Stimulated activated CD4-positive, alpha-beta T cell treated with anti-CD3 and anti-CD28 coated beads, TNF-alpha, amount 100 ng/mL, for 1 hour (primary cell): ENCODE results near the gene PPM1L.
"Not testable (repeated sequence)": the region's sequence is repeated elsewhere in the genome, so short reads cannot be mapped to it uniquely, and the experiment has no call there.

Experiments
- DNase-seq, 3 donors: peaks; one replicate each; pipeline ENCODE4 v3.0.0-alpha.2; 2020; ENCODE audit warnings: low read depth in 3 of 3, low spot score in 1 of 3

Gene PPM1L

DNA sequence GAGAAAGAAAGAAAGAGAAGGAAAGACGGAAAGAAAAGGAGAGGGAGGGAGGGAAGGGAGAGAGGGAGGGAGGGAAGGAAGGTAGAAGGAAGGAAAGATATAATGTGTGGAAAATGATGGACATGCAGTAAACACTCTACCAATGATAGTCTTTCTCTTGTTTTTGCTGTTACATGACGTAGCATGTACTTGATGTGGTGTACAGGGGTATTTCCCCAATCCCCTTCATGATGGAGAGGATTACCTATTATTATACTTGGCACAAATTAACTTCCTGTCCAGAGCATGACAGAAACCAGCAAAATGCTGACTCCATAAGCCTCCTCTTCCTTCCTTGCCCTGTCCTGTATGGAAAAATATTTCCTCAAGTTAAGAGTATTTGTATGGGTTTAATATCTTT, 224.7 kb downstream of the PPM1L start:
- DNase-seq: no peak

DNA sequence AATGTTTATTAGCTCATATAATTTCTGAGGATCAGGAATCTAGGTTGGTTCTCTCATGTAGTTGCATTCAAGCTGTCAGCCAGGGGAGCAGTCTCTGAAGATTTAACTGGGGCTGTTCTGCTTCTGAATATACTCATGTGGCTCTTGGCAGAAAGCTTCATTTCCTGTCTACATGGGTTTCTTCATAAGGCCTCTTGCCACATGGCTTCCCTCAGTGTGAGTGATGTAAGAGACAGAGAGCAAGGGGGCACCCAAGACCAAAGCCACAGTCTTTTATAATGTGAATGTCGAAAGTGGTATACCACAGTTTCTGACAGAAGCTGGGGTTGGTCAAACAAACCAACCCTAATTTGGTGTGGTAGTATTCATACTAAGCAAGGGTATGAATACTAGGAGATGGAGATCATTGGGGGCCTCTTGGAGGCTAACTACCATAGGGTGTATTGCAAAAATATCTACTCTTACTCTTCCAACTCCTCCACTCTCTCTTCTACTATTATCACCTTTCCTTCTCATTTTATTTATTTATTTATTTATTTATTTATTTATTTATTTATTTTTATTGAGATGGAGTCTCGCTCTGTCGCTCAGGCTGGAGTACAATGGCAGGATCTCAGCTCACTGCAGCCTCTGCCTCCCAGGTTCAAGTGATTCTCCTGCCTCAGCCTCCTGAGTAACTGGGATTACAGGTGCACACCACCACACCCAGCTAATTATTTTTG, 225.3 kb downstream of the PPM1L start:
- DNase-seq: no peak

DNA sequence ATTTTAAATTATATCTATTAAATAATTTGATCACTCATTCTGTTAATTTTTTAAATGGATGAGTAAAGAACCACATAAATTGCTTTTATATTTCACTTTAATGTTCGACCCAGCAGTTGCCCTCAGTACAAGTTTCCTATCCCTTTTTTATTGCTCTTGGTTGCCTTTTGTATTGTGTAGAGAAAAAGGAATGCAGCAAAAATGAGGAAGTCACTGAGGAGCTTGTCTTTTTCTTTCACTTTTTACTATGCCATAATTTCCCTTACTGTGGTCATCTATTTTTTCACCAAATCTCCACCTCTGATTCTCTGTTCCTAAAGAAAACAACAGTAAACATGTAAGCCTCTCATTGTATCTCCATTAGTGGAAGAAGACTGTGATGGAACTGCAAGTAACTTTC, 226.5 kb downstream of the PPM1L start:
- DNase-seq: no peak

DNA sequence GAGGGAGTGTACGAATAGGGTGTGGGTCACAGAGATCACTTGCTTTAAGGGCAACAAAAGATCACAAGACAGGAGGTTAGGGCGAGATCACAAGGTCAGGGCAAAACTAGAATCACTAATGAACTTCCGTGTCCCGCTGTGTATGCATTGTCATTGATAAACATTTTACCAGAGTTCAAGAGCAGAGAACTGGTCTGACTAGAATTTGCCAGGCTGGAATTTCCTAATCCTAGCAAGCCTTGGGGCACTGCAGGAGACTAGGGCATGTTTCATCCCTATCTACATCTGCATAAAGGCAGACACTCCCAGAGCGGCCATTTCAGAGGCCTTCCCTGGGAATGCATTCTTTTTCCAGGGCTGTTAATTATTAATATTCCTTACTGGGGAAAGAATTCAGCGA, 227.9 kb downstream of the PPM1L start:
- DNase-seq: not testable (repeated sequence)

DNA sequence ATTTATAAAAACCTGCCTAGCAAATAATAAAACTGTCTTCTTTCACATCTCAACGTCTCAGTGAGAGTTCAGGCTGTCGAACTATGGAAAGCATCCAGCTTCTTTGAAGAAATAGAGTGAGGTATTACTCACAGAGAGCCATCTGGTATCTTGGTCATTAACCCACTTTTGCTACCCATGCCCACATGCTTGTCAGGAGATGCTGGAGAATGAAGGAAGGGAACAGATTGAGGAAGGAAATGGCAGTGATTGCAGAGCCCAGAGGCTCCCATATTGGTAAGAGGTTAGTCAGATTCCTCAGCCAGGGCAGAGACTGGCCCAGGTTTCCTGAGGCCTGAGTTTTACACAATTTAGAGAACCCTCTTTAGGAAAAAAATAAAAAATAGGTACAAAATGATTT, 230.0 kb downstream of the PPM1L start:
- DNase-seq: no peak

DNA sequence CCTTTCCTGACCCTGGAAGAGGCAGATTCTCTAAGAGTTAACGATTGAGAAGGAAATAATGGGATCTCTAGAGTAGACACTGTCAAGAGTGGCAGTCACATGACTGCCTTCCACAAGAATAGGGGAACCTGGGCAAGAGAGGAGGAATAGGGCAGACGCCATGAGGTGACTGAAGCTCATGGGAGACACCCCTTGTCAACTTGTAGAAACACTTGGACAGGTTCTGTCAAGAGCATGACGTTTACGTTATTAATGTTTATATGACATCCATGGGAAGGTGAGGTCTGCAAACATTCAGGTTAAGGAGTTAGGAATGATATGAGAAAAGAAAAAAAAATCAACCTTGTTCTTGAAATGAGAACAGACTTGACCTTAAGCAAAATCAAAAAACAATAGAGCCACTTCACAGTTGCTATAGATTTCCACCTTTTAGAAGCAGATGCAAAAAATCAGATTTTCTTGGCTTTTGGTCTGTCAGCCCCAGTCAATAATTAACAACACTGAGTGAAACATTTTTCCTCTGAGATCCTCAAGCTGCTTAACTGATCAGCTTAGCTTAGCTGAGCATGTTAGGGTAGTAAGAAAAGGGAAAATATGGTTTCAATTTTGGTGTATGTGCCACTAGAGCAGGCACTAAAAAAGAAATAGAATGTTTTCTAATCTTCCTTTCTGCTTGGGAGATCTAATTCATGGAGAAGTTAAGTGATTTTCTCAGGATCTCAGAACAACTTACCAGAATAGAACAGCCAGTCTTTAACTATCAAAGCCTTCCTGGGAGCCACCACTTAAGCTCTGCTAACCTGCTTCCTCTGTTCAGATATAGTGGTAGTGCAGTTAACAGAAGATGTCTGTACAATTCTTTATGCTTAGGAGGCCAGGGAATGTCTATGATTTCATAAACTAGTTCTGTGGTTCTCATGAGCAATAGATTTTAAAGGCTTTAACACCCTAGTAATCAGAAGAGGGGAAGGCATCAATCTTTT, 232.2 kb downstream of the PPM1L start:
- no peak for DNase-seq

DNA sequence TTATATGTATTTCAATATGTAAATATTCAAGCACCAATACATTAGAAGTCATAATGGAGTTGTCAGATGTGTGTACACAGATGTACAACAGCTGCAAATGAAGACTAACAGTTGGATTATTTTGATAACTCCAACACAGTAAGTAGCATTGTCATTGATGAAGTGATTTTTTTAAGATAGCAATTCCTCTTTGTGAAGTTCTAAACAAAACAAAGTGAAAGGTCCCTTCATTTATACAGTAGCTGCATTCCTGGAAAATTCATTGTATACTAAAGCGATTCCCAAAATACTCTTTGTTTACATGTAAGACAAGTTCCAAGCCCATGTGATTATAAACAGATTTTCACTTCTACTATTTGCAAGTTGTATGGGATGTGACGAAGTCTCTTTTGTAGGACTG, 234.4 kb downstream of the PPM1L start:
- no peak for DNase-seq

DNA sequence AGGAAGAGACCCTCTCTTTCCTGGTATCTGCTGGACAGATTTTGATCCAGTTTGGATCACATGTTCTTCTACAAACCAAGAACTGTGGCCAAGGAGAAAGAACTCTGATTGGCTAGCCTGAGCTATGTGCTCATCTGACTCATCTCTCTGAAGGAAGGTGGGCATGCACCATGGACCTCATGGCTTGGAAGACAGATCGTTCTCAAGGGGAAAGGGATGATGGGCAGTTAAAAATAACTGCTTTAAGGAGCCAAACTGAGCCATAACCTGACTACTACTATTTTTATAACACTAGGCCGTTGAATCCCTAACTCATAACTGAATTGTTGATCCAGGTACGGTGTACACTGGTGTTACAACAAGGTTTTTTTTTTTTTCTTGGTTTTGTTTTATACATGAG, 236.7 kb downstream of the PPM1L start:
- no peak for DNase-seq

DNA sequence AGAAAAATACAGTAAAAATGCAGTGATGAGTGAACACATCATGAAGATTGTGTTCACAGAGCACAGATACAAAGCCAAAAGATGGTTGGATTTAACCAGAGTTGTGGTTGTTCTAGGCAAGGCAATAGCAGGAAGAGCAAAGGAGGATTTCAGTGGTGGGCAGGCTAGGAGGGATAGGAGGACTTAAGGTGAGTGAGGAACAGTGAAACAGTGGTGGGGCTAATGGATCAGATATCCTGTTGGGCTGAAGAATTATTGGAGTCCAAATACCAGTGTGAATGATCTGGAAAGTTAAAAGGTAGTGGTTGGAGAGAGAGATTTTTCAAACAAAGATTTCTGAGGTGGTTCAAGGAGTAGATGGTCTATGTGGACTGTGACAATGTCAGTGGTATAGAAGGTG, 240.8 kb downstream of the PPM1L start:
- DNase-seq: no peak

DNA sequence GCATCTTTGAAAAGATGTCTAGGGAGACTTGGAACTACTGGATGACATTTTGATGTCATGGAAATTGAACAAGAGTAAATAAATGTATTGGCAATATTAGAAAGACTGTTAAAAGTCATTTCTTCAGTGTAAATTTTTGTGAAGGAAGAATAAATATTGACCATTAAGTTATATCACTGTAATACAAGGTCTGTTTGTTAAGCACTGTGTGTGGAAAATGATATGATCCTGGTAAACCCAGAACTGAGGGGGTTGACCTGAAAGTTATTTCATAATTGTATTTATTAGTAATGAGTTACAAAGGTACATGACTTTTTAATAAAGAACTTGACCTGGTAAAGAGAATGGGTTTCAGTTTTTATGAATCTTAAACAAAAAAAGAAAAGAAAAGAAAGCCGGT, 242.6 kb downstream of the PPM1L start:
- no peak for DNase-seq

DNA sequence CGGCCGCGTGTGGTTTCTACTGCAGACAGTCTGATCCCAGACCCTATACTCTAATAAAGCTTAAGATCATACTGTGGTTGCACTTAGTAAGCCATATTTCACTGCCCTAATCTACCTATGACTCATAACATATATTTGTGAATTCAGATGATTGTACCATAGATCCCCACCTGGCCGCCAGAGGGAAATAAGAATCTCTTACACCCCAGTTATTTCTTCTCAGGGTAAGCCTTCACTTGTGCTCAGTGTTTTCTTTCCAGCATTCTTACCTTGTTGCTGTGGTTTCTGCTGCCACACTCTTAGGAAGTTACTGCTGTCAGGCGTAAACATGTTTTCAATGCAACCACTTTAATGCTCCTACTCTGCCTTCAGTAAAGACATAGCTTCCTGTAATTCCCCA, 243.2 kb downstream of the PPM1L start:
- DNase-seq: no peak

DNA sequence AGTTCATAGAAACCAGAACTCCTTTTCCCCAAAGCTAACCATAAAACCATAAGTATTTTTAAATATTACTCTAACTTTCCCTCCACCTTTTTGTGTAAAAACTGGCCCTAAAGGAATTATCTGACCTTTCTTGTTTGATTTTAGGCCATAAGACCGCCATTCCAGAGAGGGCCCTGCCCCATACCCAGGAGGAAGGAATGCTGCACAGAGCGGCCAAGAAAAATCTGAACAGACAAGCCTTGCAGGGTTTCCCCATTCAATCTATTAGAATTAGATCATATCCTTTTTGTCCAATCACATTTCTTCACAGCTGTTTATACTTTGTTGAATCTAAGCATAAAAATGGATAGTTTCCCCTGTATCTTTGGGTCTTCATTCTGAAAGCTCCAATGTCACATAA, 252.1 kb downstream of the PPM1L start:
- no peak for DNase-seq

DNA sequence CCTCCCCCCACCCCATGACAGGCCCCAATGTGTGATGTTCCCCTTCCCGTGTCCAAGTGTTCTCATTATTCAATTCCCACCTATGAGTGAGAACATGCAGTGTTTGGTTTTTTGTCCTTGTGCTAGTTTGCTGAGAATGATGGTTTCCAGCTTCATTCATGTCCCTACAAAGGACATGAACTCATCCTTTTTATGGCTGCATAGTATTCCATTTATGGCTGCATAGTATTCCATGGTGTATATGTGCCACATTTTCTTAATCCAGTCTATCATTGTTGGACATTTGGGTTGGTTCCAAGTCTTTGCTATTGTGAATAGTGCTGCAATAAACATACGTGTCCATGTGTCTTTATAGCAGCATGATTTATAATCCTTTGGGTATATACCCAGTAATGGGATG, 254.1 kb downstream of the PPM1L start:
- DNase-seq: not testable (repeated sequence)

DNA sequence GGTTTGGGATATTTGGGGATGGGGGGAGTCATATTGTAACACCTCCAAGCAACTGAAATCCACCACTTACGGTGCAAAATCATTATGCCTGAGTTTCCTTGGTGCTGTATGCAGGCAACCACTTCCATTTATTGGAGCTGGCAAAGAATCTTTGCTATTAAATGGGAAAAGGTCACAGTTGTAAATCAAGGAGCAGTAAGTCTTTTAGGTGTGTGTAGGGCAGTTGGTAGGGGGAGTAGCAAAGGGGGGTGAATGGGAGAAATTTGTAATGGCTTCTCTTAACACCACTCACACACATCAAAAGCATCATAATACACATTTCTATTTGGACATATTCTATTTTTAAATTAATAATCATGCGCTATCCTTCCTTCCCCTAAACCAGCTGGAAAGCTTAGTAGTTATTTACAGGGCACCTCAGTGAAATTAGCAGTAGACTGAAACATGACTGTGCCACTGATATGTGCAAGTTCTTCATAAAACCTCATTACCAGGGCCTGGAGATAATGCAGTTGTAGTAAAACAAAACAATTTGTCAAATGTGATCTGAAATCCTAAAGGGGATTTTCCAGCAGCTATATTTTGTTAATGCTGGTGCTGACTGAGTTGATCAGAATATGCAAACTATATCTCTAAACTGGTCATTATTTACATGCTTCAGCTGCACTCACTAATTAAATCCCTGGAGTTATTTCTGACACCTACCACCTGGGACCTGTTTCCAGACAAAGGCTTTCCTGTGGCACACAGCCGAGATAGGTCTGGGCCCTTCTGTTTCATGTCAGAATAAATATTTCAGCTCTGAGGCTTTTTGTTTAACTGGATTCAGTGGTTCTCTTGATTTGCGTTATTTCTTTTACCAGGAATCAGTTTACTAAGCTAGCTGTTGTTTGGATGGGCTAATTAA, 259.1 kb downstream of the PPM1L start:
- no peak for DNase-seq

DNA sequence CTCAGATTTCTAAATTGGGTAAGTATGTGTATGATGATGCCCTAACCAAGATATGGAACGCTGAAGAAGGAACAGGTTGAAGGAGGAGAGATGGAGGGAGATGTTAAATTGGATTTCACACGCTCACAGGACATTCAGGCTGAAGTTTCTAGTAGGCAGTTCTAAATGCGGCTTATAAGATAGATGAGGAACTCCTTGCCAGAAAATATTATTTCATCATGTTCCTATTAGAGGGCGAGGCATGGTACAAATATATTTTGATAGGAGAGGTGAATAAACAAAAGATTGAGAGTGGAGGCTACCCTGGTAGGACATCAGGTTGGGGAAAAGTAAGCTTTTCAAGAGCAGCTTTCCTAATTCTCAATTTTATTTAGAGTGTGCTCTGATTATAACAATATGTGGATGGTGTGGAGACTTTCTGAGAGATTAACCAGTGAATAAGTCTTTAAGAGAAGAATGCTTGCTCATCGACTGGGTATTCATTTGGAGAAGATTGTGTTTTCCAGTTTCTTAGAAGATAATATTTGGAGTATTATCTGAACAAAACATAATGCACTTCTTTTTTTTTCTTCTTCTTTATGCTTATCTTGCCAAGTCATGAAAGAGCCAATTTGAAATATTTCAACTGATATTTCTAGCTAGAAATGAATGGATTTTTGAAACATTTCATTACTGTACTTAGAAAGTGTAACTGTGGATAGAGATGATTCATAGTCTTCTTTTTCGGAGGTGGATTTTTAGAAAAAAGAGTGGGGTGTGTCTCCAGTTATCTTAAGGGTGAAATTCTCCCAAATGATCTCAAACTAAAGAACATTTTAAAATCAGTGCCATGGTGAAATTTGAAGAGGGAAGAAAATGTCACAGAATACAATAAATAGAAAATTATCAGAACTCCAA, 260.6 kb downstream of the PPM1L start:
- DNase-seq: no peak

DNA sequence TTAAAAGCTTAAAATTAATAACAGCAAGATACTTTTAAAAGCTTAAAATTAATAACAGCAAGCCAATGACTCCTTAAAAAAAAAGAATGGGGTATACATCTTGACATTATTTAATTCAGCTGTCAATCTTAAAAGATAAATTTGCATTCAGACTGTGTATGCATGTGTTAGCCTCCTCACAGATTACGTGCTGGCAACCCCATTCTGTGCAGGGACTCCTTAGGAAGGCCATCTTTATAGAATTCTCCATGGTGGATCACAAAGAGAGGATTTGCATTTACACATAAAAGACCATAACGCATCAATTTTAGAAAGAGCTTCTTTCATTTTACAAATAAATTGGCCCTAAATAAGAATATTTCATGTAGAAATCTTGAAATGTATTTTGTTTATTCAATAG, 261.9 kb downstream of the PPM1L start:
- no peak for DNase-seq

DNA sequence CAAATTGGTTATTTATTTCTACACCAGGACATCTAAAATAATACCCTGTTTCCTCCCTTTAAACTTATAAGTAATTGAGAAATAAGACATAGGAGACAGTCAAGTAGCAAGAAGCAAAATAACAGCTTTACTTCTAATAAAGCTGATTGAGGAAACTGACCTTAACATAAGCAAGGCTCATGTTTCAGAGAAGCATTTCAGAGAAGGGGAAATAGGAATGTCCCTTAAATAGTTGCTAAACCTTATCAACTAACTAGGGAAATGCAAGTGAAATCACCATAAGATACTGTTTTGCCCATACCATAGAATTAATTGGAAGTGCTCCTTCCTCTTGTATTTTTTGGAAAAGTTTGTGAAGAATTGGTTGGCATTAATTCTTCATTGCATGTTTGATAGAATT, 264.2 kb downstream of the PPM1L start:
- DNase-seq: no peak

DNA sequence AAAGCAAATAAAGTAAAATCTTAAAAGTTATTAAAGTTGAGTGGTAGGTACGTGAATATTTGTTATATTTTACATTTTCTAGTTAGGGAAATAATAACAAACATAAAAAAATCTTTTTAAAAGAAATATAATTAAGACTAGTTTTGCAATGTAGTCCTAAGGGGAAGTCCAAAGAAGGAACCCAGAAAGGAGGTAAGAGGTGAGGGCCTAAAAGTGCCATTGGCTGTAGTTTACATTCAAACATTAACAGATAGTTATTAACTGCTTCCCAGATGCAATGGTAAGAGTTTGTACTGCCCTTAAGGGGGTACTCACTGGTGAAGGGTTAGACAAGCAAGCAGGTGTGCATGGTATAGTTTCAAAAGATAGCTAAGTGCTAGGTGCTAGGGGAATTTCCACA, 269.9 kb downstream of the PPM1L start:
- no peak for DNase-seq

DNA sequence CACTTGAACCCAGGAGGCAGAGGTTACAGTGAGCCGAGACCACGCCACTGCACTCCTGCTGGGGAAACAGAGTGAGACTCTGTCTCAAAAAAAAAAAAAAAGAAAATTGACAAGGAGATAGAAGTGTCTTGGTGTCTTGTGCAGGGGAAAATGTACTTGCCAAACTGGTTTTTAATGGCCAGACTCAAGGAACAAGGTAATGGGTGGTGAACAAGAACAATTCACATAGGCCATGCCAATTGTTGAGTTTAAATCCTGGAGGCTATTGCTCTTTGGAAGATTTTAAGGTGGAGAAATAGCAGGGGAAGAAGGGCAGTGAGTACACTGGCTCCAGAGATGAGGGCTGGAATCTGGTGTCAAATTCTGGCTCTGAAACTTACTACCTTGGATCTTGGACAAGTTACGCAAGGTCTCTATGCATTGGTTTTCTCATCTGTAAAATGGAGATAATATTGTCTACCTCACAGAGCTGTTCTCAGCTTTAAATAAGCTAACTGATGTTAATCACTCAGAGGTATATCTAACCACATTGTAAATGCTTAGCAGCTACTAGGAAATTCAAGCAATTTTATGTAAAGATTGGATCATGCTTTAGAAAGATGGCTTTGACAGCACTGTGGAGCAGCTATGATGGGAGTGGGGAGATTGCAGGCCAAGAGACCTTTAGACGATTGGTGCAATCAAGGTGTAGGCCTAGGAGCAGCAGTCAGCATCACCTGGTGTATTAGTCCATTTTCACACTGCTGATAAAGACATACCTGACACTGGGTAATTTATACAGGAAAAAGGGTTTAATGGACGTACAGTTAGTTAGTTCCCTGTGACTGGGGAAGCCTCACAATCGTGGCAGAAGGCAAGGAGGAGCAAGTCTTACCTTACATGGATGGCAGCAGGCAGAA, 270.8 kb downstream of the PPM1L start:
- DNase-seq: no peak
